Esophagus muscularis mucosa (tissue), 4 donors: ENCODE results near the gene TCF7L2. TPM values are rescaled to one million over a fixed set of nuclear protein-coding genes. Genes with fewer than 3 reads are reported as not detected.

Experiments
- DNase-seq: peaks from one replicate; pipeline ENCODE4 v3.0.0-alpha.2; 2017; ENCODE audit errors: extremely low spot score
- H3K27ac ChIP-seq, 4 donors: fragments of 200-600 bp; sonication (generic); replicated peaks in 1 of 4; 1 replicate in 3 of 4; 2 replicates in 1 of 4; pipeline ENCODE4 v1.5.1; 2016 to 2019; ENCODE audit warnings: mild to moderate bottlenecking in 1 of 4
- H3K27me3 ChIP-seq, 4 donors: fragments of 200-600 bp; sonication (generic); one replicate each; pipeline versions ENCODE4 v1.5.1 to v1.6.0; 2016 to 2019
- H3K36me3 ChIP-seq, 4 donors: fragments of 200-600 bp; sonication (generic); one replicate each; pipeline ENCODE4 v1.5.1; 2016 to 2019
- H3K4me1 ChIP-seq, 4 donors: fragments of 200-600 bp; sonication (generic); one replicate each; pipeline ENCODE4 v1.5.1; 2016 to 2019
- H3K4me3 ChIP-seq, 4 donors: fragments of 200-600 bp; sonication (generic); 1 replicate in 2 of 4; 2 replicates in 2 of 4; pipeline ENCODE4 v1.5.1; 2016 to 2019; ENCODE audit warnings: mild to moderate bottlenecking in 4 of 4, moderate library complexity in 1 of 4
- H3K9me3 ChIP-seq, 4 donors: fragments of 200-600 bp; sonication (generic); 1 replicate in 3 of 4; 2 replicates in 1 of 4; pipeline ENCODE4 v1.5.1; 2016 to 2019
- CTCF ChIP-seq, 3 experiments: fragments of 200-600 bp in 2 of 3; fragments of 450-650 bp in 1 of 3; sonication (generic) in 2 of 3; IDR thresholded peaks; one replicate each; pipeline ENCODE4 v1.5.1; 2017 to 2019; ENCODE audit warnings: antibody characterized with exemption in 3 of 3, mild to moderate bottlenecking in 2 of 3, moderate library complexity in 1 of 3
- EP300 ChIP-seq: sonication (generic); formaldehyde crosslinking; IDR thresholded peaks from one replicate; pipeline ENCODE4 v1.6.1; 2017; ENCODE audit warnings: antibody characterized with exemption
- POLR2A ChIP-seq: fragments of 450-650 bp; IDR thresholded peaks from one replicate; pipeline ENCODE4 v1.6.1; 2017; ENCODE audit warnings: antibody characterized with exemption, moderate library complexity, mild to moderate bottlenecking, low read depth
- POLR2AphosphoS5 ChIP-seq, 2 donors: sonication (generic); formaldehyde crosslinking; IDR thresholded peaks; one replicate each; pipeline ENCODE4 v1.6.1; 2017; ENCODE audit warnings: antibody characterized with exemption in 2 of 2
- WGBS: methylation state at CpG from one replicate; pipeline ENCODE4 v1.1.5; 2018; 5-methylcytosine and 5-hydroxymethylcytosine counted together
- intact Hi-C: fragments of 100-400 bp; cut with DNase I; formaldehyde crosslinking; loops from one replicate; pipeline ENCODE4 v1.15.1; 2023
- total RNA-seq, 4 donors: library from RNA; depleted of rRNA; stranded (reverse); fragments of >200 nt; gene quantifications; one replicate each; pipeline versions ENCODE4 v1.1.0 to v1.2.1, GENCODE V29; 2016

TCF7L2 gene
- total RNA-seq, 4 donors from 2014 or later = 7.8 to 24.1 (median 19.2) TPM

DNA sequence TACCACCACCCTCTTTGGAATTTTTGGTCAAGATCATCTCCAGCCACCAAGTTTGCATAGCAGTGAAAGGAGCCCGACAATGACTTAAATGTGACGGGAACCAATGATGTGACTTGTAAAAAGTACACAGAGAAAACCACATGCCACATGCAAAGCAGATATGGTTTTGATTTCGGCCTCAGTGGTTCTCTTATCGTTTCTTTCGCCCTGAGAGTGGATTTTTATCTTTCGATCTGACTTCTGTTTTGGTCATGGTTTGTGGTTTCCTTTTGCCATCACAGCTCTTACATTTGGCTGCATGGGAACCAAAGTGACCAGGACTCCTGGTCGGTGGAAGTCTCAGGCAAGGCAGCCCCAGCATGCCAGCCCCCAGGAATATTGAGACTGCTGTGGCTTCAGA lies 31.5 kb downstream of the TCF7L2 start:
- H3K27ac ChIP-seq = no peak overlapping the region
- 78% methylated on average over 7 of the region's 7 CpGs for WGBS
- H3K36me3 ChIP-seq = no peaks in the 10 kb centered on the region
- no peaks in the 10 kb centered on the region for H3K27me3 ChIP-seq
- H3K9me3 ChIP-seq = no peaks in the 10 kb centered on the region
- intact Hi-C loops = no loop called here
- peaks cover 14 to 38% (median 36%) of the 10 kb centered on the region in 4 donors for H3K4me1 ChIP-seq
- no peak for TF ChIP-seq POLR2AphosphoS5 (IDR thresholded peaks at IDR 0.05)
- TF ChIP-seq EP300 = no peak
- no peak for TF ChIP-seq POLR2A
- TF ChIP-seq CTCF (IDR thresholded peaks at IDR 0.05) = no peak
- no peak for DNase-seq
- no peak overlapping the region for H3K4me3 ChIP-seq

- TF ChIP-seq EP300 (no peak), CTCF (IDR thresholded peaks at IDR 0.05) (no peak), POLR2A (no peak), POLR2AphosphoS5 (IDR thresholded peaks at IDR 0.05) (no peak)
- Histone ChIP-seq H3K27me3 (no peaks in the 10 kb centered on the region), H3K36me3 (no peaks in the 10 kb centered on the region), H3K4me3 (no peak overlapping the region), H3K9me3 (no peaks in the 10 kb centered on the region), H3K4me1 (peaks cover 23 to 45% (median 42%) of the 10 kb centered on the region in 4 donors), H3K27ac (no peak overlapping the region)
- intact Hi-C loops = no loop called here
- 86% methylated on average over 9 of the region's 9 CpGs for WGBS
- no peak for DNase-seq
Measured at GRCh38 chr10:112983444-112984056, 33.5 kb downstream of the TCF7L2 start.

GRCh38 chr10:112984756-112985155 lies 34.7 kb downstream of the TCF7L2 start:
- Histone ChIP-seq H3K4me1 (peaks cover 28 to 54% (median 50%) of the 10 kb centered on the region in 4 donors), H3K4me3 (no peak overlapping the region), H3K27ac (no peak overlapping the region), H3K36me3 (no peaks in the 10 kb centered on the region), H3K27me3 (no peaks in the 10 kb centered on the region), H3K9me3 (no peaks in the 10 kb centered on the region)
- DNase-seq = no peak
- WGBS = 90% methylated on average over 8 of the region's 8 CpGs
- TF ChIP-seq POLR2AphosphoS5 (IDR thresholded peaks at IDR 0.05) = no peak
- intact Hi-C loops = no loop called here

- H3K4me3 ChIP-seq = no peak overlapping the region
- WGBS = 55% methylated on average over 7 of the region's 7 CpGs
- no peaks in the 10 kb centered on the region for H3K27me3 ChIP-seq
- no peak for DNase-seq
- H3K4me1 ChIP-seq = peaks cover 28 to 60% (median 53%) of the 10 kb centered on the region in 4 donors
- no peaks in the 10 kb centered on the region for H3K9me3 ChIP-seq
- H3K36me3 ChIP-seq = no peaks in the 10 kb centered on the region
- TF ChIP-seq POLR2A = no peak
- TF ChIP-seq EP300 = no peak
- no peak overlapping the region for H3K27ac ChIP-seq
- intact Hi-C loops = no loop called here
Measured at GRCh38 chr10:112985690-112986543, 35.9 kb downstream of the TCF7L2 start.

- no peaks in the 10 kb centered on the region for H3K27me3 ChIP-seq
- no peak overlapping the region for H3K4me3 ChIP-seq
- WGBS = 44% methylated on average over 8 of the region's 8 CpGs
- H3K36me3 ChIP-seq = no peaks in the 10 kb centered on the region
- TF ChIP-seq POLR2A (no peak), EP300 (no peak), CTCF (IDR thresholded peaks at IDR 0.05) (no peak), POLR2AphosphoS5 (IDR thresholded peaks at IDR 0.05) (no peak)
- no peak for DNase-seq
- peaks cover 28 to 65% (median 54%) of the 10 kb centered on the region in 4 donors for H3K4me1 ChIP-seq
- no peak overlapping the region for H3K27ac ChIP-seq
- no peaks in the 10 kb centered on the region for H3K9me3 ChIP-seq
- intact Hi-C loops = no loop called here
Measured at GRCh38 chr10:112986544-112987190, 36.6 kb downstream of the TCF7L2 start.
